Upper lobe of left lung (tissue), 4 donors: ENCODE measurements around the gene KCNN2.

Experiments
- CTCF ChIP-seq, 6 experiments: fragments of 450-650 bp in 4 of 6; fragments of 200-600 bp in 2 of 6; sonication (generic) in 2 of 6; IDR thresholded peaks; one replicate each; pipeline ENCODE4 v1.5.1; 2016 to 2019; ENCODE audit warnings: antibody characterized with exemption in 6 of 6
- POLR2A ChIP-seq, 4 donors: fragments of 450-650 bp; IDR thresholded peaks; one replicate each; pipeline ENCODE4 v1.5.1; 2016 to 2017; ENCODE audit warnings: antibody characterized with exemption in 4 of 4, mild to moderate bottlenecking in 2 of 4

GRCh38 chr5:114504560-114504959 is 142.7 kb downstream of the KCNN2 start:
- TF ChIP-seq CTCF (IDR thresholded peaks at IDR 0.05) (no peak), POLR2A (IDR thresholded peaks at IDR 0.05) (no peak)
